Prostate gland (tissue), 2 donors: ENCODE data around the gene HAPLN3. TPM values are rescaled to one million over a fixed set of nuclear protein-coding genes. Genes with fewer than 3 reads are reported as not detected.

ENCODE experiments used
- DNase-seq: peaks from one replicate; pipeline ENCODE4 v3.0.0-alpha.2; 2019; ENCODE audit warnings: low spot score
- H3K27ac ChIP-seq, 2 donors: fragments of 200-600 bp; sonication (generic); 2 replicates each; pipeline ENCODE4 v1.5.1; 2017 to 2019
- H3K27me3 ChIP-seq: fragments of 200-600 bp; sonication (generic); replicated peaks from 2 replicates; pipeline ENCODE4 v1.5.1; 2019; ENCODE audit not compliant: insufficient read depth
- H3K36me3 ChIP-seq, 2 donors: fragments of 200-600 bp; sonication (generic); 1 replicate in 1 of 2; 2 replicates in 1 of 2; pipeline versions ENCODE4 v1.5.1 to v1.8.1; 2017 to 2019
- H3K4me1 ChIP-seq: fragments of 200-600 bp; sonication (generic); replicated peaks from 2 replicates; pipeline ENCODE4 v1.5.1; 2019
- H3K4me3 ChIP-seq, 2 donors: fragments of 200-600 bp; sonication (generic); 2 replicates each; pipeline ENCODE4 v1.5.1; 2017 to 2019
- H3K9me3 ChIP-seq: fragments of 200-600 bp; sonication (generic); 2 replicates; pipeline ENCODE4 v1.5.1; 2017
- POLR2A ChIP-seq: fragments of 450-650 bp; IDR thresholded peaks from one replicate; pipeline ENCODE4 v1.6.1; 2016; ENCODE audit warnings: antibody characterized with exemption, mild to moderate bottlenecking
- POLR2AphosphoS5 ChIP-seq: sonication (generic); formaldehyde crosslinking; IDR thresholded peaks from one replicate; pipeline ENCODE4 v1.6.1; 2017; ENCODE audit warnings: antibody characterized with exemption
- WGBS: methylation state at CpG from one replicate; pipeline ENCODE4 v1.1.5; 2018; 5-methylcytosine and 5-hydroxymethylcytosine counted together
- intact Hi-C: fragments of 100-400 bp; cut with DNase I; formaldehyde crosslinking; loops from one replicate; pipeline ENCODE4 v1.14.2; 2022
- total RNA-seq, 2 donors: library from RNA; depleted of rRNA; stranded (reverse); fragments of >200 nt; gene quantifications; one replicate each; pipeline ENCODE4 v1.1.0, GENCODE V29; 2016
- TF ChIP-seq, protein P1 (sequence below), 4 experiments: fragments of 200-600 bp in 2 of 4; fragments of 450-650 bp in 2 of 4; sonication (generic) in 2 of 4; IDR thresholded peaks; 1 replicate in 3 of 4; 2 replicates in 1 of 4; pipeline ENCODE4 v1.5.1; 2016 to 2019; ENCODE audit warnings: antibody characterized with exemption in 4 of 4, mild to moderate bottlenecking in 2 of 4, moderate library complexity in 2 of 4

The HAPLN3 gene
- total RNA-seq, 2 donors from 2014 or later: 2.7 to 5.6 TPM

DNA sequence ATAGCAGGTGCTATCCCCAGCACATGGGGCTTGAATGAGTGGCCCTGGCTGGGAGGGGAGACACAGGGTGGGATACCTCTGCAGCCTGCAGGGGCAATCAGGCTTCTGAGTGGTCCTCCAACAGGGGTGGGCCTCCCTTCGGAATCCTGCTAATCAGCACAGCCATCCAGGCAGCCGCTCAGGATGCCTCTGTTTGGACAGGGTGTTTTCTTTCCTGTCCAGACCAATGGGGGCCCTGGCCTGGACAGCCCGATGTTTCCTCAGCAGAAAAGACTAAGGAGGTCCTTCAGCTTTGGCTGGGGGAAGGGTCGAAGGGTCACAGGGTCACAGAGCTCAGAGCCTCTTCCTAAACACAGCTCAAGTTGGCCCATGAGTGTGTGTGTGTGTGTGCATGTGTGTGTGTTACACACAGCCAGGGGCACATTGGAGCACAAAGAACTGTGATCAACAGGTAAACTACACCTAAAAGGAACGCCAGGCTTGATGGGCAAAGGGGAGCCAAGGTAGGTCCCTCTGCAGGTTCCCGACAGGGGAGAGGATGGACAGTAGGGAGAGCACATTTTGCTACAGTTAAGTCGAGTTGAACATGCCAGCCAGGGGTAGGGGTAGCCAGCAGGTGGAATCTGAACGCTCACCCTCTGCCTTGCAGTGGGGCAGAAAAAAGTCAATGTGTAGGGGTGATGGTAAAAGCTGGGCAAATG lies 1.1 kb upstream of the HAPLN3 start:
- H3K27ac ChIP-seq: peak overlapping the region; percentile 43 to 48
- no peaks in the 10 kb centered on the region for H3K27me3 ChIP-seq
- WGBS: 56% methylated on average over 7 of the region's 8 CpGs
- TF ChIP-seq POLR2AphosphoS5: no peak
- TF ChIP-seq, protein P1, sequence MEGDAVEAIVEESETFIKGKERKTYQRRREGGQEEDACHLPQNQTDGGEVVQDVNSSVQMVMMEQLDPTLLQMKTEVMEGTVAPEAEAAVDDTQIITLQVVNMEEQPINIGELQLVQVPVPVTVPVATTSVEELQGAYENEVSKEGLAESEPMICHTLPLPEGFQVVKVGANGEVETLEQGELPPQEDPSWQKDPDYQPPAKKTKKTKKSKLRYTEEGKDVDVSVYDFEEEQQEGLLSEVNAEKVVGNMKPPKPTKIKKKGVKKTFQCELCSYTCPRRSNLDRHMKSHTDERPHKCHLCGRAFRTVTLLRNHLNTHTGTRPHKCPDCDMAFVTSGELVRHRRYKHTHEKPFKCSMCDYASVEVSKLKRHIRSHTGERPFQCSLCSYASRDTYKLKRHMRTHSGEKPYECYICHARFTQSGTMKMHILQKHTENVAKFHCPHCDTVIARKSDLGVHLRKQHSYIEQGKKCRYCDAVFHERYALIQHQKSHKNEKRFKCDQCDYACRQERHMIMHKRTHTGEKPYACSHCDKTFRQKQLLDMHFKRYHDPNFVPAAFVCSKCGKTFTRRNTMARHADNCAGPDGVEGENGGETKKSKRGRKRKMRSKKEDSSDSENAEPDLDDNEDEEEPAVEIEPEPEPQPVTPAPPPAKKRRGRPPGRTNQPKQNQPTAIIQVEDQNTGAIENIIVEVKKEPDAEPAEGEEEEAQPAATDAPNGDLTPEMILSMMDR (IDR thresholded peaks at IDR 0.05): no peak
- no peak for TF ChIP-seq POLR2A
- no peak for DNase-seq
- no peaks in the 10 kb centered on the region for H3K4me1 ChIP-seq
- H3K36me3 ChIP-seq: no peaks in the 10 kb centered on the region
- no peaks in the 10 kb centered on the region for H3K9me3 ChIP-seq
- no peak overlapping the region for H3K4me3 ChIP-seq
- intact Hi-C loops: loop anchor here (5.0 to 10.0 kb wide), 3 partner anchors 269 to 429 kb away; partner anchors contain the start of genes MRPL46 and MRPS11

DNA sequence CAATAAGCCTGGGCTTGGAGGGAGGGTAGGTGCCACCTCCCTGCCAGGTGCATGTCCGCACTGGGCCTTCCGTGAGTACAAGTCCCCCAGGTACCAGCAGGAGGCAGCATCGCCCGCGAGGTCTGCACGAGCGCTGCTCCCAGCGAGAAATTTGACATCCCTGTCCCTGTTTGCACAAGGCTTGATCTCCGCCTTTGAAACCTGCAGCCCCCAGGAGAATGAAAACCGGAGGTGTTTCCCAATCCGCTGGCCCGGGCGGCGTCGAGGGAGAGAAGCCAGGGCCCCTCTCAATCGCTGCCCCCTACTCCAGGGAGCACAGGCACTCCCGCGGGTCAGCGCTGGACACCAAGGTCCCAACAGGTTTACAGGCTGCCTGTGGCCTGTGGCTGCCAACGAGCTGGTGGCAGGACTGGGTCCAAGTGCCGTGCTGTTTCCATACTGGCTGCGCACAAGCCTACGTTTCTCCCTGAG lies 961 bp downstream of the HAPLN3 start:
- Histone ChIP-seq H3K27ac (no peak overlapping the region), H3K4me3 (peak overlapping the region; percentile 29 to 30), H3K4me1 (no peaks in the 10 kb centered on the region), H3K36me3 (no peaks in the 10 kb centered on the region), H3K9me3 (no peaks in the 10 kb centered on the region), H3K27me3 (no peaks in the 10 kb centered on the region)
- peak; percentile 44 for DNase-seq
- TF ChIP-seq, protein P1 (IDR thresholded peaks at IDR 0.05): peak in 3 of 4 experiments; percentile 19 to 69 (median 60)
- no peak for TF ChIP-seq POLR2AphosphoS5
- WGBS: 1% methylated on average over 23 of the region's 23 CpGs
- intact Hi-C loops: loop anchor here (10.0 kb wide), 1 partner anchor 430 kb away; no protein-coding TSS in a partner anchor

DNA sequence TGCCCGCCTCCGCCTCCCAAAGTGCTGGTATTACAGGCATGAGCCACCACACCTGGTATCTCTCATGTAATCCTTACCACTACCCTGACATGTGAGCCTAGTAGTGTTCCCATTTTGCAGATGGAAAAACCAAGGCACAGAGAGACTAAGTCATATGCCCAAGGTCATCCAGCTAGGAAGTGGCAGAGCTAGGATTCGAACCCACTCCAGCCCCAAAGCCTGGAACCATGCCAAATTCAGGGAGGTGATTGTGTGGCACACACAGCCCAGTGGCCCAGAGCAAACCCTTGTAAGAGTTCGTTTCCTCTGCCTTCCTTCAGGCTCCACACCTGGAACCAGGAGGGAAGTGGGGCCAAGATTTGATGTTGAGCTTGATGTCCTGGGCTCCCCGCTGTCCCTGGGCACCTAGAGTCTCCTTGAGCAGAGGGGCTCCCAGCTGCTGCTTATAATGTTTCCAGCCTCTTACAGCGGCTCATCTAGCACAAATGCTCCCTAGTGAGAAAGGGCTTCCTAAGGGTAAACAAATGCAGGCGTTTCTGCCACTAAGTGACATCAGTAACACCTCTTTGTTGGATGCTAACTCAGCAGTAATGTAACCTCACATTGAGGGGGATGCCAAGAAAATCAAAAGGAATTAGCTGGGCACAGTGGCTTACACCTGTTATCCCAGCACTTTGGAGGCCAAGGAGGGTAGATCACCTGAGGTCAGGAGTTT lies 3.6 kb downstream of the HAPLN3 start:
- Histone ChIP-seq H3K9me3 (no peaks in the 10 kb centered on the region), H3K4me1 (no peaks in the 10 kb centered on the region), H3K36me3 (no peaks in the 10 kb centered on the region), H3K4me3 (no peak overlapping the region), H3K27ac (no peak overlapping the region), H3K27me3 (no peaks in the 10 kb centered on the region)
- 78% methylated on average over 7 of the region's 7 CpGs for WGBS
- intact Hi-C loops: loop anchor here (10.0 kb wide), 1 partner anchor 433 kb away; no protein-coding TSS in a partner anchor
- DNase-seq: no peak
- TF ChIP-seq, protein P1 (IDR thresholded peaks at IDR 0.05): no peak
- TF ChIP-seq POLR2A (no peak), POLR2AphosphoS5 (no peak)

DNA sequence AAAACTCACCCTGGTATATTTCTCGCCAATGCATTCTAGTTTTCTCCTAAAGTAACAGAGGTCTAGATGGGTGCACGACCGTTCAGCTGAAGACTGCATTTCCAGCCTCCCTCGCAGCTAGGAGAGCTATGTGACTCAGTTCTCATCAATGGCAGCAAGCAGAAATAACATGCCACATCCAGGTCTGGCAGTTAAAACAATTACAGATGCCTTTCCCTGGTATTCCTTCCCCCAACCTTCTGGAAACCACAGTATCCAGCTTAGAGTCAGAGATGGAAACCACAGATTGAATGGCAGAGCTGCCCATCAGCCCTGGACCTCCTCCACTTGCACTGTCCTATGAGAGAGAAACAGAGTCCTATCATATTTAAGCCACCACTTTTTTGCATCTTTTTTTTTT lies 4.8 kb downstream of the HAPLN3 start:
- 78% methylated on average over 4 of the region's 4 CpGs for WGBS
- intact Hi-C loops: loop anchor here (10.0 kb wide), 1 partner anchor 434 kb away; no protein-coding TSS in a partner anchor
- Histone ChIP-seq H3K27ac (no peak overlapping the region), H3K27me3 (no peaks in the 10 kb centered on the region), H3K9me3 (no peaks in the 10 kb centered on the region), H3K4me1 (no peaks in the 10 kb centered on the region), H3K36me3 (no peaks in the 10 kb centered on the region), H3K4me3 (no peak overlapping the region)
- TF ChIP-seq POLR2A (no peak), POLR2AphosphoS5 (no peak)
- TF ChIP-seq, protein P1 (IDR thresholded peaks at IDR 0.05): no peak
- no peak for DNase-seq
